BJ (cell line): ENCODE results near the gene SYT1. TPM values are rescaled to one million over a fixed set of nuclear protein-coding genes. Genes with fewer than 3 reads are reported as not detected.

Source experiments
- CTCF ChIA-PET: fragments of 350-600 bp; formaldehyde crosslinking; extraction: SDS; loops from one replicate; lab custom pipeline; 2021; ENCODE audit warnings: antibody characterized with exemption, inconsistent platforms; lab: Yijun Ruan, JAX
- POLR2A ChIA-PET: fragments of 300-600 bp; sonication (Branson Sonifier 250); formaldehyde crosslinking; extraction: SDS; loops from one replicate; lab custom pipeline; 2021; ENCODE audit warnings: antibody characterized with exemption; lab: Charles Lee
- DNase-seq: peaks from one replicate; pipeline ENCODE4 v3.0.0-alpha.2; 2011; ENCODE audit warnings: low read depth
- H3K27me3 ChIP-seq: 2 replicates; pipeline ENCODE4 v1.6.0; 2011; ENCODE audit warnings: low read length; ENCODE audit not compliant: control insufficient read depth, insufficient read depth
- H3K36me3 ChIP-seq: 2 replicates; pipeline ENCODE4 v1.5.1; 2011; ENCODE audit warnings: low read length; ENCODE audit not compliant: control insufficient read depth, insufficient read depth
- H3K4me3 ChIP-seq: 2 replicates; pipeline ENCODE4 v1.5.1; 2011; ENCODE audit warnings: low read depth, mild to moderate bottlenecking, control low read depth, low read length
- polyA plus RNA-seq: library from polyadenylated mRNA; depleted of rRNA; stranded (reverse); fragments of >200 nt; gene quantifications from 2 replicates; pipeline ENCODE4 v1.2.3, GENCODE V29; 2011
- TF ChIP-seq, protein P1 (sequence below): IDR thresholded peaks from 2 replicates; pipeline ENCODE4 v1.5.1; 2011; ENCODE audit warnings: low read depth, mild to moderate bottlenecking, control low read depth, inconsistent platforms, low read length, moderate library complexity; ENCODE audit not compliant: insufficient read depth

Gene SYT1
- polyA plus RNA-seq, 1 experiment, result 0.70 TPM

- POLR2A ChIA-PET, result no interaction called here
- Histone ChIP-seq H3K36me3 (no peaks in the 10 kb centered on the region), H3K4me3 (no peak overlapping the region), H3K27me3 (no peaks in the 10 kb centered on the region)
- TF ChIP-seq, protein P1, sequence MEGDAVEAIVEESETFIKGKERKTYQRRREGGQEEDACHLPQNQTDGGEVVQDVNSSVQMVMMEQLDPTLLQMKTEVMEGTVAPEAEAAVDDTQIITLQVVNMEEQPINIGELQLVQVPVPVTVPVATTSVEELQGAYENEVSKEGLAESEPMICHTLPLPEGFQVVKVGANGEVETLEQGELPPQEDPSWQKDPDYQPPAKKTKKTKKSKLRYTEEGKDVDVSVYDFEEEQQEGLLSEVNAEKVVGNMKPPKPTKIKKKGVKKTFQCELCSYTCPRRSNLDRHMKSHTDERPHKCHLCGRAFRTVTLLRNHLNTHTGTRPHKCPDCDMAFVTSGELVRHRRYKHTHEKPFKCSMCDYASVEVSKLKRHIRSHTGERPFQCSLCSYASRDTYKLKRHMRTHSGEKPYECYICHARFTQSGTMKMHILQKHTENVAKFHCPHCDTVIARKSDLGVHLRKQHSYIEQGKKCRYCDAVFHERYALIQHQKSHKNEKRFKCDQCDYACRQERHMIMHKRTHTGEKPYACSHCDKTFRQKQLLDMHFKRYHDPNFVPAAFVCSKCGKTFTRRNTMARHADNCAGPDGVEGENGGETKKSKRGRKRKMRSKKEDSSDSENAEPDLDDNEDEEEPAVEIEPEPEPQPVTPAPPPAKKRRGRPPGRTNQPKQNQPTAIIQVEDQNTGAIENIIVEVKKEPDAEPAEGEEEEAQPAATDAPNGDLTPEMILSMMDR, result no peak
- DNase-seq, result no peak
- CTCF ChIA-PET, result interaction anchor here (0.5 kb wide), 1 partner anchor 28 kb away, joined by 3 read pairs; no protein-coding TSS in a partner anchor
These were observed 14.3 kb downstream of the SYT1 start for GRCh38 chr12:78878866-78879265.

- no peak for DNase-seq
- CTCF ChIA-PET, result interaction anchor here (0.6 kb wide), 1 partner anchor 9 kb away, joined by 3 read pairs; no protein-coding TSS in a partner anchor
- Histone ChIP-seq H3K36me3 (no peaks in the 10 kb centered on the region), H3K27me3 (no peaks in the 10 kb centered on the region), H3K4me3 (no peak overlapping the region)
- POLR2A ChIA-PET, result no interaction called here
- TF ChIP-seq, protein P1, result no peak
These were observed 15.5 kb downstream of the SYT1 start for GRCh38 chr12:78880078-78880477.

DNA sequence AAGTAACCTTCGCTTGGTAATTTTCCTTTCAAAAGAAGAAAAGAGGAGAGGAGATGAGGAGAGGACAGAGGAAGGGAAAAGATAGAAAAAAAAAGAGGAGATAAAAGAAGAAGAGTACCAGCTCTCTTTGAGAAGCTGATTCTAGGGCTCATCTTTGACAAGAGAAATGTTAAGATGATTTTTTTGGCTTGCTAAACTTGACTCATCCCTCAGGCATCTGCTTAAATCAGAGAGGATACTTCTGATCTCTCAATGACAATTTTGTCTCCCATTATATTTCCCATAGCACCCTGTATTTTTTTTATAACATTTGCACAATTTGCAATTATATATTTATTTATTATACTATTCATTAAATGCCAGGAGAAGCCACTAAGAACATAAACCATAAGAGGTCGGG, 17.1 kb downstream of the SYT1 start:
- DNase-seq, result no peak
- TF ChIP-seq, protein P1, result no peak
- POLR2A ChIA-PET, result no interaction called here

DNA sequence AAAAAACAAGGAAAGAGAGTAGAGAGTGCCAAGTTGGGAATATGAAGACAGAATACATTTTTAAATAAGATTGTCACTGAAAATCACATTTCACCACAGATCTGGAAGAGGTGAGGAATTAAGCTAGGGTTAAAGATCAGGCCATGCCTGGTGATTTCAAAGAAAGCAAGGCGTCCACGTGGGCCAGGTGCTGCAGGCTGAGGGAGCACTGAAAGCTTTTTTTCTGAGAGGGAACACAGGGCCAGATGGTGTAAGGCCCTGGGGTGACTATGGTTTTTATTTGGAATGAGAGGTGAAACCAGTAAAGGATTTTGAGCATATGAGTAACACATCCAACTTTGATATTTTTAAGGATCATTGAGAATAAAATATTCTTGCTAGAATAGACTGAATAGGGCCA, 20.9 kb downstream of the SYT1 start:
- ChIA-PET CTCF (no interaction called here), POLR2A (no interaction called here)
- Histone ChIP-seq H3K36me3 (no peaks in the 10 kb centered on the region), H3K4me3 (no peak overlapping the region), H3K27me3 (no peaks in the 10 kb centered on the region)
- TF ChIP-seq, protein P1, result no peak
- no peak for DNase-seq

More for the DNA sequence above, 17.1 kb downstream of the SYT1 start:
- no peaks in the 10 kb centered on the region for H3K27me3 ChIP-seq
- CTCF ChIA-PET, result no interaction called here
- no peaks in the 10 kb centered on the region for H3K36me3 ChIP-seq
- H3K4me3 ChIP-seq, result no peak overlapping the region

DNA sequence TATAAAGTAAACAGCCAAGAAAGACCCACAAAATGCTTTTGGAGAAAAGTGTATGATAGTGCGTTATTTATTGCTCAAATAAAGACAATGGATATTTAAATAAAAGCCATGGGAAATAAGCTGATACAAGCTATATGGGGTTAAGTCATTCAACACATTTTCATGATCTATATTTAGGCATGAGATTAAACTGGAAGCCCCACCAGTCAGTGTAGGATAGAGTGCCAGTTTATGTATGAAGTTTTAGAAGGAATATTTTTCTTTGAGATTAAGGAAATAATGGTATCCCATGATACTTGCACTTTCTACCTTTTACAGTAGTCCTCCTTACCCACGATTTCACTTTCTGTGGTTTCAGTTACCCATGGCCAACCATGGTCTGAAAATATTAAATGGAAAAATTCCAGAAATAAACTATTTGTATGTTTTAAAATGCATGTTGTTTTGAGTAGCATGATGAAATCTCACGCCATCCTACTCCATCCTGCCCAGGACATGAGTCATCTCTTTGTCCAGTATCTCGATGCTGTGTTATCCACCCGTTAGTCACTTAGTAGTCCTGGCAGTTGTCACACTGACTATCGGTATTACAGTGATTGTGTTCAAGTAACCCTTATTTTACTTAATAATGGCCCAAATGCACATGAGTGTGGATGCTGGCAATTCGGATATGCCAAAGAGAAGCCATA, 22.3 kb downstream of the SYT1 start:
- H3K4me3 ChIP-seq, result no peak overlapping the region

More for the DNA sequence above, 22.3 kb downstream of the SYT1 start:
- ChIA-PET POLR2A (no interaction called here), CTCF (no interaction called here)
- DNase-seq, result no peak
- TF ChIP-seq, protein P1, result no peak
- Histone ChIP-seq H3K36me3 (no peaks in the 10 kb centered on the region), H3K27me3 (no peaks in the 10 kb centered on the region)
